Hematopoietic multipotent progenitor cell treated with erythropoietin and hydrocortisone succinate and interleukin-3 and kit ligand, for 4 days (in vitro differentiated cells): ENCODE results near the gene CMBL.
"Not testable (repeated sequence)": the region's sequence is repeated elsewhere in the genome, so short reads cannot be mapped to it uniquely, and the experiment has no call there.

Experiments used
- DNase-seq: peaks from one replicate; pipeline ENCODE4 v3.0.0-alpha.2; 2015

CMBL gene

GRCh38 chr5:10310066-10310779, 2.5 kb upstream of the CMBL start:
- DNase-seq, result no peak

- DNase-seq, result peak; percentile 26
Measured at GRCh38 chr5:10308844-10309243, 1.1 kb upstream of the CMBL start.

DNA sequence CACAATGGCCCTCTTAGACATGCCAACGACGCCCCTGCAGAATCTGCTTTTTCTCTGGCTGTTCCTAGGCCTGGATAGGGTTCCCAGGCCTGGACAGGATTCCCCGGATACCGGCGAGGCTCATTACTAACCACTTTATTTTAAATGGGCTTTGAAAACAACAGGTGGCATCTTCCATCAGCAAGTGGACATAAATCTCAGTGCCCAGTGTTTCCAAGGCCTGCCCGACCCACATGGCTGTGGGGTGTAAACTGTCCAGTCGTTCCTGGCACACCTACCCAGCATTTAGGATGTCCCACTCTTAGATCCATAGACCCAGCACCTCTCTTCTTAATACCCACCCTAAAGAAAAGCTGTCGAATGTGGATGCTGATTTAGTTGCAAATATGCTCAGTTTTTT, 896 bp downstream of the CMBL start:
- DNase-seq, result no peak

DNA sequence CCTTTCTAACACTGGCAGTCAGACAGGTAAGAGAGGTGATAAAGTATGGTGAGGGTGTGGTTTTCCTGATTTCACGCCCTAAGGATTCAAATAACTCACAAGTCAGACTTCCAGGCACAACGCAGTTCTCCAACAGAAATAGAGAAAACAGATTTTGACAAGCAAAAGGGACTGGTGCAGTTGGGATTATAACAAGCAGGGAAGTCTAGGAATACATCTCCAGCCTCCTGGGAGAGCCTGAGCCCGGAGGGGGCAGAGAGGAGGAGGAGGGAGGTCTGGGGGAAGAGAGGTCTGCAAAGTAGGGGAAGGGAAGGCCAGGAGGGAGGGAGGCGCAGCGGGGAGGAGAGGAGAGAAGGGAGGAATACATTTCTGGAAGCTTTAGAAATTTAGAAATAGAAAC, 1.6 kb downstream of the CMBL start:
- no peak for DNase-seq

GRCh38 chr5:10304932-10305331, 2.8 kb downstream of the CMBL start:
- DNase-seq, result peak; percentile 40

DNA sequence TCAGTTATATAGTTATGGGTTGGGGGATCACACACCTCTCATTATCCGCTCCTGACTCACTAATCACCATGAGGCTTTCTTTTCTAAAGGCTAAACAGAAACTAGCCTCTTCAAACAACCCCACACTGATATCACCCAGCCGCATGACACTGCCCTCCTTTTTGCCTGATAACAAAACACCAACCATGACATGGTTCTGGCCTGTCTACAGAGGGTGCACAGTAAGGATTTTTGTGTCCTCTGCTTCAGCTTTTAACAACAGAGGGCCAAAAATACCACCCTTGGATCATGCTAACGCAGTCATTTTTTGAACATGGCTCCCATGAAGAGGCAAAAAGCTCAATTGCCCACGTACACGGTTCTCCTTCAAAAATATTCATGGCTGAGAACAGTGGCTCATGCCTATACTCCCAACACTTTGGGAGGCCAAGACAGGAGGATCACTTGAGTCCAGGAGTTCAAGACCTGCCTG, 4.0 kb downstream of the CMBL start:
- DNase-seq, result peak; percentile 90

DNA sequence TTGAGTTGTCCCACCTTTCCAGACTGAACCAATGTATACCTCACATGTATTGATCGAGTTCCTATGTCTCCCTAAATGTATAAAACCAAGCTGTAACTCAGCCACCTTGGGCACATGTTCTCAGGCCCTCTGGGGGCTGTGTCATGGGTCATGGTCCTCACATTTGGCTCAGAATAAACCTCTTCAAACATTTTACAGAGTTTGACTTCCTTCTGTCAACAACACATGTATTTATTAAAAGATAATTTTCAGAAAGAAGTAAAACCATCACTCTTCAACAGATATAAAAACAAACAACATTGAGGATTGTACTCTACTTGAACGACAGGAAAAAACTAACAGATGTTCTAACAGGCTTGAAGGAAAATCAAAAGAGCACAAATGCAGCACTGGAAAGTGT, 4.5 kb downstream of the CMBL start:
- DNase-seq, result no peak

- peak; percentile 60 for DNase-seq
Measured at GRCh38 chr5:10301842-10302610, 5.7 kb downstream of the CMBL start.

DNA sequence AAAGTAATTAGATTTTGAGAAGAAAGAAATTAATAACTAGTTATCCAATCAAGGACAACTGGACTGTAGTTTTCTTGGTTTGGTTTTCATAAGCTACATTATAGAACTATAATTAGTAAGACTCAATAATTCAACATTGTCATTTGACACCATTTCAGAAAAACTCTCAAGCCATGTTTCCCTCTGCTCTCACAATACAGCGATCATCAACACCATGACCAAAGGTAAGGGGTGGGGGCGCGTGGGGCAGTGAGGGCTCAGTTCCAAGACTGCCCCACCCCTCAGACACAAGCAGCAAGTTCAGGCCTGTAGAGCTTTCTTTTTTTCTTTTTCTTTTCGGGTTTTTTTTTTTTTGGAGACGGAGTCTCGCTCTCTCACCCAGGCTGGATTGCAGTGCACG, 6.4 kb downstream of the CMBL start:
- no peak for DNase-seq

DNA sequence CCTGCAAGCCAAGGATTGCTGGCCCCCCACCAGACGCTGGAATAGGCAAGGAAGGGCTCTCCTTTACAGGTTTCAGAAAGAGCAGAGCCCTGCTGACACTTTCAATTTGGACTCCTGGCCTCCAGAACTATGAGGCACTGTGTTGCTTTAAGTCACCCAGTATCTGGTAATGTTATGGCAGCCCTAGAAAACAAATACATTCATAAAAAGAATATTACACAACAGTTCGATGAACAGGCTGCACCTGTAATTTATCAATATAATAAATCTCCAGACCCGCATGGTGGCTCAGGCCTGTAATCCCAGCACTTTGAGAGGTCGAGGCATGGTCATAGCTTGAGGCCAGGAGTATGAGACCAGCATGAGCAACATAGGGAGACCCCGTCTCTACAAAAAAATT, 7.5 kb downstream of the CMBL start:
- no peak for DNase-seq

DNA sequence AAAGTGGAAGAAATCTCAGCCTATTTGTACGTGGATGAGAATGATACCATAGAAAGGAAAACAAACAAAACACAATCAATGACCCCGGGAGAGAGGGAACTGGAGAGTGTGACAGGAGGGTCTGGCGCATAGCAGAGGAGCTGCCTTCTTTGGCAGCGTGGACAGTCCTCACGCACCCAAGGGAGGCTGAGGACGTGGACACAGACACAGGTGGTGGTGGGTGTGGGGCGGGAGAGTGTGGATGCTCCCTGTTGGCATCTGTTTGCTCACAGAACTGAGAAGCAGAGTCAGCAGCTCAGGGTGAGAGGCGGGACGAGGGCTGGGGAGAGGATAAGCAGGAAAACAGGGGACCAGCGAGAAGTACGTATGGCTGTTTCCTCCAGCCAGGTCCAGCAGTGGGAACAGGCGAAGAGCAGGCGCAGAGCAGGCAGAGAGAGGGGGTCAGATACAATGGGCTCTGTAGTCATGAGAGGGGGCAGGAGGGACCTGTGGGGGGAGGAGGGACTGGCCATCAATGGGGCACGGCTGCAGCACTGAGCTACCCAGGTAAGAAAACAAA, 10.0 kb downstream of the CMBL start:
- no peak for DNase-seq

- peak; percentile 29 for DNase-seq
Measured at GRCh38 chr5:10295619-10296326, 11.9 kb downstream of the CMBL start.

- DNase-seq, result no peak
Measured at GRCh38 chr5:10293907-10294662, 13.6 kb downstream of the CMBL start.

- no peak for DNase-seq
Measured at GRCh38 chr5:10291692-10292339, 15.9 kb downstream of the CMBL start.

GRCh38 chr5:10290438-10290837, 17.3 kb downstream of the CMBL start:
- no peak for DNase-seq

- DNase-seq, result no peak
Measured at GRCh38 chr5:10289991-10290390, 17.7 kb downstream of the CMBL start.

GRCh38 chr5:10289353-10289752, 18.3 kb downstream of the CMBL start:
- peak; percentile 73 for DNase-seq

DNA sequence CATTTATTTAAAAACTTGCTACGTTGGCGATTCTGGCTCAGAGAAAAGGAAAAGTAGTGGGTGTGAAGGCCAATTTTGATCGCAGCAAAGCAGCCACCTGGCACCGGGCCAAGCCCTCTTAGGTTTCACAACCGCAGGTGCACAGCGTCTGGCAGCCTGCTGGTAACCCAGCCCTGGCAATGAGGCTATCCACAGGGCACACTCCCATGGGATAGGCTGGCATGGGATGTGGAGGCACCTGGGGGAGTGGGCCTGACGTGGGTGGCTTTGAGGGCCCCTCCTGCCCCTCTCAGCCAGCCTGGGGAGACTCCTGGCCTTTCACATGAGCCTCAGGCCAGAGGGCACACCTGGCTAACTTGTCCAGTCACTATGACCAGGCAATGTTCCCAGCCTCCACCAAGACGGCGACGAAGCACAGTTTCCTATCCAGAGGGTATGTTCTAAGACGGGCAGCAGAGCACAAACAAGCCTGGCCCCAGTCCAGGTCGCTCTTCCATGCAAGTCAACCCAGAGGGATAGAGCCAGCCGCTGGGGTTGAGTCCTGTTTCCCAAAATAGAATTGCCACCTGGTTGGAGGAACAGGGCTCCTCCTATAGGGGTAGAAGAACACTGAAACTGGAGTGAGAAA, 19.0 kb downstream of the CMBL start:
- peak; percentile 75 for DNase-seq

- no peak for DNase-seq
Measured at GRCh38 chr5:10286862-10287227, 20.9 kb downstream of the CMBL start.

DNA sequence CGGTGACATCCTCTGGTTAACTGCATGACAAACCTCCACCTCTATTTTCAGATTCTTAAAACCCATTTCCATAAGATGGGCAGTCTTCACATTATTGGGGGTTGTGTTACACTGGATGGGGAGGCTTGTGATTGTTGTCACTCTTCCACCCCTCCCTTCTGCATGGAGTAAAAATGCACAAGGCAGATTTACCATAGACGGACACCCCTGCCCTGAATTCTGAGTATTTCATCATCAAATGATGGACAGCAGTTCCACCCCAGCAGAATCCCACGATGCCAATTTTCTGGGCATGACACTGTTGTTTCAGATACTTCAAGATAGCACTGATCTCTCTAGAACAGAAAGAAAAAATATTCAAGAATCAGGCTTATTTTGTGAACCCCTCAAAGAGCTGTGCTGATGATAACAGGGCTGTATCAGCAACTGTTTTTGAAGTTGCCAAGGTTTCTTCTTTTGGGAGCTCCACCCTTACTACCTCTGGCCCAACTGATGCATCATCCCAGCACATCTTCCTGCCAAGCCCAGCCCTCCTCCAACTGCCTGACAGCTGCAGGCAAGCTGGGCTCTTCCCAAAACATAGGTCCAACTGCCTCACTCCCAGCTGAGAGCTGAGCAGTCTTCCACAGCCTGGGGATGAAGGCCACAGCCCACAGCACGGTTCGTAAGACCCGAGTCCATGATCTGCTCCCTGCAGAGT, 21.4 kb downstream of the CMBL start:
- DNase-seq, result peak; percentile 69

DNA sequence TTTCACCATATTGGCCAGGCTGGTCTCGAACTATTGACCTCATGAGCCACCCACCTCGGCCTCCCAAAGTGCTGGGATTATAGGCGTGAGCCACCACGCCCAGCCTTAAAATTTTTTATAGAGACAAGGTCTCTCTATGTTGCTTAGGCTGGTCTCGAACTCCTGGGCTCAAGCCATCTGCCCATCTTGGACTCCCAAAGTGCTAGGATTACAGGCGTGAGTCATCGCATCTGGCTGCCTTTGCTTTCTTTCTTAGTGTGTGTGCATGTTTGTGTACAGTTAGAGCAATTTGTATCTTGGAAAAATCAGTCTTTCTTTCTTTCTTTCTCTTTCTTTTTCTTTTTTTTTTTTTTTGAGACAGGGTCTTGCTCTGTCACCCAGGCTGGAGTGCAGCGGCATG, 22.3 kb downstream of the CMBL start:
- not testable (repeated sequence) for DNase-seq
